ENCODE measurements around the gene TLR8.

DNA sequence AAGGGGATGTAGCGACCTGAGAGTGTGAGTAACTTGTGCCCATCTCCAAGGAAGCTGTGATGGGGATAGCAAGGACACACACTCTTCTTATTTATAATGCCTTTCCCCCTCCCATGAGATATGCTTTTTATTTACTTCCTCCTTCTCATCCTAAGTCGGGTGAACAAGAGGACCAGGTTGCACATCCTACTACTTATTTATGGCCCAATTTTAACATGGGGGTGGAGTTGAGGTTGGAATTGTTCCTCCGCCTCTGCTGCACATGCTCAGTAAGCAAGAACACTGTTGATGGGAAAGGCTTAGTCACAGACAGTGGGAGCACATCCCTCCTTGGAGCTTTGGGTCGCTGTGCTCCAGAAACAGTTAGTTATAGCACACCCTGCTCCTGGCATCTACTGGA lies 15.2 kb upstream of the TLR8 start:
- TF ChIP-seq, protein P1, sequence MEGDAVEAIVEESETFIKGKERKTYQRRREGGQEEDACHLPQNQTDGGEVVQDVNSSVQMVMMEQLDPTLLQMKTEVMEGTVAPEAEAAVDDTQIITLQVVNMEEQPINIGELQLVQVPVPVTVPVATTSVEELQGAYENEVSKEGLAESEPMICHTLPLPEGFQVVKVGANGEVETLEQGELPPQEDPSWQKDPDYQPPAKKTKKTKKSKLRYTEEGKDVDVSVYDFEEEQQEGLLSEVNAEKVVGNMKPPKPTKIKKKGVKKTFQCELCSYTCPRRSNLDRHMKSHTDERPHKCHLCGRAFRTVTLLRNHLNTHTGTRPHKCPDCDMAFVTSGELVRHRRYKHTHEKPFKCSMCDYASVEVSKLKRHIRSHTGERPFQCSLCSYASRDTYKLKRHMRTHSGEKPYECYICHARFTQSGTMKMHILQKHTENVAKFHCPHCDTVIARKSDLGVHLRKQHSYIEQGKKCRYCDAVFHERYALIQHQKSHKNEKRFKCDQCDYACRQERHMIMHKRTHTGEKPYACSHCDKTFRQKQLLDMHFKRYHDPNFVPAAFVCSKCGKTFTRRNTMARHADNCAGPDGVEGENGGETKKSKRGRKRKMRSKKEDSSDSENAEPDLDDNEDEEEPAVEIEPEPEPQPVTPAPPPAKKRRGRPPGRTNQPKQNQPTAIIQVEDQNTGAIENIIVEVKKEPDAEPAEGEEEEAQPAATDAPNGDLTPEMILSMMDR (IDR thresholded peaks at IDR 0.05) = no peak
- no peak for TF ChIP-seq POLR2A (IDR thresholded peaks at IDR 0.05)

Data from tibial nerve (tissue), 3 donors.